Uterus (tissue), 4 donors: ENCODE measurements around the gene STRA6. TPM values are rescaled to one million over a fixed set of nuclear protein-coding genes. Genes with fewer than 3 reads are reported as not detected.

Source experiments
- DNase-seq, 2 donors: peaks; one replicate each; pipeline ENCODE4 v3.0.0-alpha.2; 2019 to 2020
- H3K27ac ChIP-seq, 2 donors: fragments of 200-600 bp; sonication (generic); 1 replicate in 1 of 2; 2 replicates in 1 of 2; pipeline ENCODE4 v1.5.1; 2016 to 2018
- H3K27me3 ChIP-seq, 2 donors: fragments of 200-600 bp; sonication (generic); one replicate each; pipeline ENCODE4 v1.5.1; 2018 to 2019; ENCODE audit warnings: control low read depth in 1 of 2
- H3K36me3 ChIP-seq, 2 donors: fragments of 200-600 bp; sonication (generic); one replicate each; pipeline ENCODE4 v1.5.1; 2019; ENCODE audit warnings: control low read depth in 1 of 2
- H3K4me1 ChIP-seq, 2 donors: fragments of 200-600 bp; sonication (generic); one replicate each; pipeline ENCODE4 v1.5.1; 2018 to 2019; ENCODE audit warnings: control low read depth in 1 of 2
- H3K4me3 ChIP-seq, 2 donors: fragments of 200-600 bp; sonication (generic); 1 replicate in 1 of 2; 2 replicates in 1 of 2; pipeline ENCODE4 v1.5.1; 2018 to 2019; ENCODE audit warnings: mild to moderate bottlenecking in 1 of 2
- H3K9me3 ChIP-seq, 2 donors: fragments of 200-600 bp; sonication (generic); one replicate each; pipeline ENCODE4 v1.5.1; 2019; ENCODE audit warnings: control low read depth in 1 of 2
- POLR2A ChIP-seq, 2 donors: fragments of 450-650 bp; IDR thresholded peaks; one replicate each; pipeline ENCODE4 v1.6.1; 2016; ENCODE audit warnings: antibody characterized with exemption in 2 of 2, mild to moderate bottlenecking in 1 of 2, moderate library complexity in 1 of 2
- intact Hi-C: fragments of 100-400 bp; cut with DNase I; formaldehyde crosslinking; loops from one replicate; pipeline ENCODE4 v1.15.1; 2023; ENCODE audit warnings: low total_unique reads
- total RNA-seq, 4 donors: library from RNA; depleted of rRNA in 3 of 4; stranded (reverse); fragments of >200 nt in 3 of 4; gene quantifications; one replicate each; pipeline versions ENCODE4 v1.1.0 to v1.2.4, GENCODE V29; 2014 to 2023
- TF ChIP-seq, protein P1 (sequence below), 4 experiments: fragments of 200-600 bp in 2 of 4; fragments of 450-650 bp in 2 of 4; sonication (generic) in 2 of 4; IDR thresholded peaks; one replicate each; pipeline ENCODE4 v1.5.1; 2016 to 2019; ENCODE audit warnings: antibody characterized with exemption in 4 of 4, mild to moderate bottlenecking in 2 of 4, moderate library complexity in 1 of 4
- donor health status: DM: yes; HTN: yes; CAD: no.

The STRA6 gene
- total RNA-seq, 4 donors from 2014 or later = 0.26 to 62.6 (median 11.6) TPM; not detected in 1

DNA sequence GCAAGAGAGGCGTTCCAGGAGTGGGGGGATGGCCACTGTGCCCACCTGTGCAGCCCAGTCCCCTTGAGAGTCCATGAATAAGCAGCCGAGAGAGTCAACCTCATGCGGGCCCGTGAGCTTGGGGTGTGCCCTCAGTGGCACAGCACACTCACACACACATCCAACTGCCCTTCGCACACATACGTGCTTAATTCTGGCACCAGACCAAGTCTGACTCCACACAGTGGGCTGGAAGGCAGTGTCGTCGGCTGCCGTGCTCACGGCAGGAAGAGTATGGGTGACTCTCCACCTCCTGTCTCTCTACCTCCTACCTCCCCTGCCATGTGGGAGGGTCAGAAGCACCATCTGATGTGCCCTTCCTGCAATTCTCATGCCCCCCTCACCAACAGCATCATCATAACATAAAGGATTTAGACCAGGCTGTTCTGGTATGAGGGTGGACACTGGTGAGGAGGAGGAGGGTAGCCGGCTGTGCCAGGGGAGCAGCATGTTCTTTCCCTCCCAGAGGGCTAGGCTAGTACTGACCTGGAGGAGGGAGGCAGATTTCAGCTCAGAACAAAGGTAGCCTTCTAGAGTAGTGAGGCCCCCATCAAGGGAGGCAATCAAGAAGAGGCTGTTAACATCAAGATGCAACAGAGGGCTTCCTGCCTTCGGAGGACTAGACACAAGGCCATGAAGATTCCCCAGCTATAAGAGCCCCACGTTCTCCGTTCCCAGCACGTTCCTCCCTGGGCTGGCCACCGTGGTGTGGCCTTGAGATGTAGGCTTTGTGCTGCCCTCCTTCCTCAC, 5.3 kb upstream of the STRA6 start:
- no peaks in the 10 kb centered on the region for H3K4me1 ChIP-seq
- no peaks in the 10 kb centered on the region for H3K36me3 ChIP-seq
- DNase-seq = no peak
- H3K4me3 ChIP-seq = no peak overlapping the region
- intact Hi-C loops = no loop called here
- no peak overlapping the region for H3K27ac ChIP-seq
- H3K9me3 ChIP-seq = no peaks in the 10 kb centered on the region
- H3K27me3 ChIP-seq = no peaks in the 10 kb centered on the region
- TF ChIP-seq, protein P1, sequence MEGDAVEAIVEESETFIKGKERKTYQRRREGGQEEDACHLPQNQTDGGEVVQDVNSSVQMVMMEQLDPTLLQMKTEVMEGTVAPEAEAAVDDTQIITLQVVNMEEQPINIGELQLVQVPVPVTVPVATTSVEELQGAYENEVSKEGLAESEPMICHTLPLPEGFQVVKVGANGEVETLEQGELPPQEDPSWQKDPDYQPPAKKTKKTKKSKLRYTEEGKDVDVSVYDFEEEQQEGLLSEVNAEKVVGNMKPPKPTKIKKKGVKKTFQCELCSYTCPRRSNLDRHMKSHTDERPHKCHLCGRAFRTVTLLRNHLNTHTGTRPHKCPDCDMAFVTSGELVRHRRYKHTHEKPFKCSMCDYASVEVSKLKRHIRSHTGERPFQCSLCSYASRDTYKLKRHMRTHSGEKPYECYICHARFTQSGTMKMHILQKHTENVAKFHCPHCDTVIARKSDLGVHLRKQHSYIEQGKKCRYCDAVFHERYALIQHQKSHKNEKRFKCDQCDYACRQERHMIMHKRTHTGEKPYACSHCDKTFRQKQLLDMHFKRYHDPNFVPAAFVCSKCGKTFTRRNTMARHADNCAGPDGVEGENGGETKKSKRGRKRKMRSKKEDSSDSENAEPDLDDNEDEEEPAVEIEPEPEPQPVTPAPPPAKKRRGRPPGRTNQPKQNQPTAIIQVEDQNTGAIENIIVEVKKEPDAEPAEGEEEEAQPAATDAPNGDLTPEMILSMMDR (IDR thresholded peaks at IDR 0.05) = no peak
- TF ChIP-seq POLR2A (IDR thresholded peaks at IDR 0.05) = no peak

DNA sequence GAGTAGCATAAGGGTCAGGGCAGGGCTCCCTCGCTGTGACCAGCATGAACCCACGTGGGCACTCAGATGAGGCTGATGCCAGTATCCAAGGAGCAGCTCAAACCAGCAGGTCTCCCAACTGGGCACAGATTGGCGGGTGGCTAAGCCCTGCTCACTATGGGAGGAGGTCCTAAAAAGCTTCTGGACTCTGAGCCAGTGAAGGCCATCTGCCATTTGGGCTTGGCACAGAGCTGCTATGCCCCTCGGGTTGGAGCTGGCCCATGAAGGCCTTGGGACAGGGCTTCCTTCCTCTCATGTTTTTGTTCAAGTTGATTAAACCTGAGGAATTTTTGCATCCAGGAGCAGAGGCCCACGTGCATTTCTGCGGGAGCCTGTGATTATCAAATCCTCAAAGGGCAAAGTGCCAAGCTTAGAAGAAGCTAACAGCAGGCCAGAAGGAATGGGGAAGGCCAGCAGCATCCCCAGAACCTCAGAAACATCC, 4.3 kb upstream of the STRA6 start:
- no peak for DNase-seq
- no peaks in the 10 kb centered on the region for H3K4me1 ChIP-seq
- H3K27me3 ChIP-seq = no peaks in the 10 kb centered on the region
- no peaks in the 10 kb centered on the region for H3K36me3 ChIP-seq
- H3K4me3 ChIP-seq = no peak overlapping the region
- TF ChIP-seq, protein P1 (IDR thresholded peaks at IDR 0.05) = no peak
- no peak for TF ChIP-seq POLR2A (IDR thresholded peaks at IDR 0.05)
- peak overlapping the region in 1 of 2 donors; percentile 20 for H3K27ac ChIP-seq
- H3K9me3 ChIP-seq = no peaks in the 10 kb centered on the region
- intact Hi-C loops = no loop called here

DNA sequence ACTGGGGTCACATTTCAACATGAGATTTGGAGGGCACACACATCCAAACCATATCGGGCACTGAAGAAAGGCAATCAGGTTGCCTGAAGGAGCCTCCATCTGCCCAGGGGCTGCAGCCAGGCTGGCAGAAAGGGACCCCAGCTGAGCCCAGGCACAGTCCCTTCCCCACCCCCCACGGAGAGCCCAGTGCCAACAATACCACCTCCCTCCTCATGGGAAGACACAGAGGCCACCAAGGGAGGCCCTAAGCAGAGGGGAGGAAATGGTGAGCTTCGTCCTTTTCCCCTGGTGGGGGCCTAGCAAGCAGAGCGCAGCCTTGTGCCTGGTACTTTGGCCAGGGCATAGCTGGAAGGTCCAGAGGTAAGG, 3.0 kb upstream of the STRA6 start:
- no peak for TF ChIP-seq POLR2A (IDR thresholded peaks at IDR 0.05)
- TF ChIP-seq, protein P1 (IDR thresholded peaks at IDR 0.05) = no peak
- Histone ChIP-seq H3K27me3 (no peaks in the 10 kb centered on the region), H3K4me1 (peaks cover 0 to 6% of the 10 kb centered on the region in 2 donors), H3K27ac (no peak overlapping the region), H3K9me3 (no peaks in the 10 kb centered on the region), H3K4me3 (no peak overlapping the region), H3K36me3 (no peaks in the 10 kb centered on the region)
- intact Hi-C loops = no loop called here
- DNase-seq = no peak

DNA sequence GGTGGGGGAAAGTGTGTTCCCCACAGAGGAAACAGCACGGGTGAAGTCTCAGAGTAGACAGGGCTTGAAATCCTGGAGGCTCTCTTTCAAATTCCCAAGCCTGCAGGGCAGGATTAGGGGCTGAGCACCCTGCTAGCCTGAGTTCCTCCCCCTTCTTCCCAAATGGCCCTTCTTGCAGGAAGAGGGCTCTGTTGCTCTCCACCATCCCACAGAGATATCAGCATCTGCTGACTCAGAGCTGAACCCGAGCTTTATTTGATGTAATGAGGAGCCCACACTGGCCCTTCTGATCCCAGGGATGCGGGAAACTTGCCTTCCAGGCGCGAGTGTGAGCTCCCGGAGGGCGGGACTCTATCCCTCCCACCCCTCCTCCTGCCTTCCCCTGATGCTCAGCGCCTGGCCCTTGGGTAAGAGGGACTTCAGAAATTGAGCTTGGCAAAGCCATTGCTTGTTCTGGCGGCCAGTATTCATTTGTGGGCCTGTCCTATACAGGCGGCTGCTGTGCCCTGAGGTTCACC, 1.4 kb upstream of the STRA6 start:
- peak overlapping the region in 1 of 2 donors; percentile 18 for H3K27ac ChIP-seq
- H3K4me1 ChIP-seq = peaks cover 0 to 6% of the 10 kb centered on the region in 2 donors
- intact Hi-C loops = no loop called here

More for the DNA sequence above, 1.4 kb upstream of the STRA6 start:
- peak in 1 of 2 donors; percentile 75 for DNase-seq
- Histone ChIP-seq H3K36me3 (no peaks in the 10 kb centered on the region), H3K4me3 (no peak overlapping the region), H3K27me3 (no peaks in the 10 kb centered on the region), H3K9me3 (no peaks in the 10 kb centered on the region)
- TF ChIP-seq POLR2A (IDR thresholded peaks at IDR 0.05) = no peak
- TF ChIP-seq, protein P1 (IDR thresholded peaks at IDR 0.05) = no peak
